Hepatocyte (in vitro differentiated cells): ENCODE measurements around the gene RENBP. TPM values are rescaled to one million over a fixed set of nuclear protein-coding genes. Genes with fewer than 3 reads are reported as not detected.

Source experiments
- DNase-seq: peaks from one replicate; pipeline ENCODE4 v3.0.0-alpha.2; 2016; ENCODE audit warnings: low spot score
- H2AFZ ChIP-seq: fragments of 200-600 bp; sonication (generic); 2 replicates; pipeline ENCODE4 v1.6.0; 2016; ENCODE audit warnings: antibody characterized with exemption, mild to moderate bottlenecking
- H3K27ac ChIP-seq: fragments of 200-600 bp; sonication (generic); 2 replicates; pipeline ENCODE4 v1.5.1; 2016; ENCODE audit warnings: mild to moderate bottlenecking
- H3K27me3 ChIP-seq: fragments of 200-600 bp; sonication (generic); 2 replicates; pipeline ENCODE4 v1.6.1; 2016
- H3K36me3 ChIP-seq: fragments of 200-600 bp; sonication (generic); replicated peaks from 2 replicates; pipeline ENCODE4 v1.5.1; 2016; ENCODE audit warnings: low read depth; ENCODE audit not compliant: insufficient read depth
- H3K4me1 ChIP-seq: fragments of 200-600 bp; sonication (generic); 2 replicates; pipeline ENCODE4 v1.5.1; 2016; ENCODE audit warnings: mild to moderate bottlenecking, moderate library complexity; ENCODE audit not compliant: insufficient read depth
- H3K4me2 ChIP-seq: fragments of 200-600 bp; sonication (generic); 2 replicates; pipeline ENCODE4 v1.6.0; 2016
- H3K4me3 ChIP-seq: fragments of 200-600 bp; sonication (generic); 2 replicates; pipeline ENCODE4 v1.5.1; 2016; ENCODE audit warnings: mild to moderate bottlenecking
- H3K79me2 ChIP-seq: fragments of 200-600 bp; sonication (generic); 2 replicates; pipeline ENCODE4 v1.6.0; 2017; ENCODE audit warnings: mild to moderate bottlenecking
- H3K9me2 ChIP-seq: fragments of 200-600 bp; sonication (generic); replicated peaks from 2 replicates; pipeline ENCODE4 v1.6.0; 2017; ENCODE audit warnings: mild to moderate bottlenecking; ENCODE audit not compliant: insufficient read depth
- H3K9me3 ChIP-seq: fragments of 200-600 bp; sonication (generic); 2 replicates; pipeline ENCODE4 v1.5.1; 2016; ENCODE audit warnings: low read depth, mild to moderate bottlenecking
- H4K20me1 ChIP-seq: fragments of 200-600 bp; sonication (generic); 2 replicates; pipeline ENCODE4 v1.6.0; 2016; ENCODE audit warnings: mild to moderate bottlenecking; ENCODE audit not compliant: insufficient read depth, poor library complexity, severe bottlenecking
- CTCF ChIP-seq: fragments of 200-600 bp; sonication (generic); IDR thresholded peaks from 2 replicates; pipeline ENCODE4 v1.5.1; 2016; ENCODE audit warnings: antibody characterized with exemption, mild to moderate bottlenecking; ENCODE audit not compliant: poor library complexity
- EZH2 ChIP-seq: fragments of 200-600 bp; sonication (generic); IDR thresholded peaks from 2 replicates; pipeline ENCODE4 v1.6.1; 2016; ENCODE audit warnings: antibody characterized with exemption, mild to moderate bottlenecking, borderline replicate concordance
- EZH2phosphoT487 ChIP-seq: fragments of 200-600 bp; sonication (generic); IDR thresholded peaks from one replicate; pipeline ENCODE4 v1.6.1; 2018; ENCODE audit warnings: antibody characterized with exemption, mild to moderate bottlenecking, low read depth, moderate library complexity; ENCODE audit not compliant: unreplicated experiment, severe bottlenecking
- WGBS: methylation state at CpG from one replicate; pipeline ENCODE4 v1.1.6; 2016; ENCODE audit warnings: low lambda C conversion rate; ENCODE audit errors: missing lambda C conversion rate; 5-methylcytosine and 5-hydroxymethylcytosine counted together
- polyA plus RNA-seq: library from polyadenylated mRNA; unstranded; fragments of >200 nt; fragmentation: Nextera tagmentation; extraction: Ambion mirVana; gene quantifications from 2 replicates; pipeline ENCODE4 v1.2.1, GENCODE V29; 2016
- total RNA-seq: library from RNA; depleted of rRNA; stranded (reverse); fragments of >200 nt; gene quantifications from 2 replicates; pipeline ENCODE4 v1.2.3, GENCODE V29; 2014

The RENBP gene
- total and polyA plus RNA-seq, 2 experiments from 2014 or later: 5.8 to 22.8 TPM

- no peaks in the 10 kb centered on the region for H3K79me2 ChIP-seq
- H4K20me1 ChIP-seq: no peaks in the 10 kb centered on the region
- H3K4me2 ChIP-seq: no peak overlapping the region
- no peak overlapping the region for H2AFZ ChIP-seq
- 89% methylated on average over 12 of the region's 12 CpGs for WGBS
- no peak overlapping the region for H3K4me3 ChIP-seq
- no peaks in the 10 kb centered on the region for H3K27me3 ChIP-seq
- no peak for DNase-seq
- no peak overlapping the region for H3K27ac ChIP-seq
- TF ChIP-seq EZH2 (no peak), CTCF (no peak), EZH2phosphoT487 (no peak)
- no peaks in the 10 kb centered on the region for H3K9me2 ChIP-seq
- no peaks in the 10 kb centered on the region for H3K9me3 ChIP-seq
- H3K36me3 ChIP-seq: no peaks in the 10 kb centered on the region
- H3K4me1 ChIP-seq: no peaks in the 10 kb centered on the region
Observed at GRCh38 chrX:153988493-153988892, 44.0 kb upstream of the RENBP start.

- no peaks in the 10 kb centered on the region for H3K79me2 ChIP-seq
- DNase-seq: no peak
- H2AFZ ChIP-seq: no peak overlapping the region
- no peak overlapping the region for H3K27ac ChIP-seq
- TF ChIP-seq EZH2phosphoT487 (no peak), CTCF (no peak), EZH2 (no peak)
- no peaks in the 10 kb centered on the region for H3K4me1 ChIP-seq
- no peaks in the 10 kb centered on the region for H3K9me3 ChIP-seq
- no peaks in the 10 kb centered on the region for H3K9me2 ChIP-seq
- H3K4me3 ChIP-seq: no peak overlapping the region
- no peaks in the 10 kb centered on the region for H4K20me1 ChIP-seq
- H3K4me2 ChIP-seq: no peak overlapping the region
- no peaks in the 10 kb centered on the region for H3K27me3 ChIP-seq
- WGBS: 81% methylated on average over 20 of the region's 20 CpGs
- H3K36me3 ChIP-seq: no peaks in the 10 kb centered on the region
Observed at GRCh38 chrX:153984351-153985178, 40.1 kb upstream of the RENBP start.

GRCh38 chrX:153983321-153983801 is 38.9 kb upstream of the RENBP start:
- Histone ChIP-seq H3K79me2 (no peaks in the 10 kb centered on the region), H3K4me2 (no peak overlapping the region), H3K9me2 (no peaks in the 10 kb centered on the region), H3K27ac (no peak overlapping the region), H3K36me3 (no peaks in the 10 kb centered on the region), H3K4me1 (no peaks in the 10 kb centered on the region), H3K27me3 (no peaks in the 10 kb centered on the region), H4K20me1 (no peaks in the 10 kb centered on the region), H2AFZ (no peak overlapping the region), H3K4me3 (no peak overlapping the region), H3K9me3 (no peaks in the 10 kb centered on the region)
- DNase-seq: no peak
- WGBS: 84% methylated on average over 12 of the region's 12 CpGs
- TF ChIP-seq CTCF (no peak), EZH2 (no peak), EZH2phosphoT487 (no peak)
